ENCODE data around the gene ADPRM. TPM values are rescaled to one million over a fixed set of nuclear protein-coding genes. Genes with fewer than 3 reads are reported as not detected.

Gene ADPRM
- total and polyA plus RNA-seq, 7 donors: 8.9 to 15.8 (median 12.2) TPM

DNA sequence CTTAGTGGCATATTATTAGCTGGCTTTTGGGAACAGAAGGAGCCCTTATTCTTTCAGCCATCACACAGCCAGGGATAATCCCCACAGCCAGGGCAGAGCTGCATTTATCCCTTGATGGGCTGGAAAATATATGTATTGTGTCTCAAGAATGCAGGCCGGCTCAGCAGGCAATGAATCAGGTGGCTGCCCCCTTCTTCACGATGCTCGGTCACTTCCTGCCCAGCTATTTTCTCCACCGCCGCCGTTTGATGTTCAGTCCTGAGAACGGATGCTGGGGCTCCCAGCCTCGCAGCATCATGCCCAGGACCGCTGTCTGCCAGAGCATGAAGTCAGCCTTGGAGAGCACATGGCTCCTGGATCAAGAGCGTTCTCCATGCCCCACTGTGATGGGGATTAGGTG is 36.0 kb upstream of the ADPRM start:
- 36 to 47% (median 38%) methylated on average over 10 of the region's 10 CpGs for WGBS, 3 donors
- Histone ChIP-seq H3K36me3 (ENCODE audit: insufficient read depth in 1 of 2, low read depth in 1 of 2) (peaks cover 0 to 15% of the 10 kb centered on the region in 2 donors), H3K27ac (no peak overlapping the region), H3K4me3 (no peak overlapping the region), H3K9me3 (no peaks in the 10 kb centered on the region), H3K27me3 (ENCODE audit: insufficient read depth in 3 of 3, low read length in 2 of 3) (no peaks in the 10 kb centered on the region), H3K4me1 (no peaks in the 10 kb centered on the region)
- no peak for DNase-seq
- intact Hi-C loops (cut with DNase I): no loop called here
- TF ChIP-seq, protein P1, sequence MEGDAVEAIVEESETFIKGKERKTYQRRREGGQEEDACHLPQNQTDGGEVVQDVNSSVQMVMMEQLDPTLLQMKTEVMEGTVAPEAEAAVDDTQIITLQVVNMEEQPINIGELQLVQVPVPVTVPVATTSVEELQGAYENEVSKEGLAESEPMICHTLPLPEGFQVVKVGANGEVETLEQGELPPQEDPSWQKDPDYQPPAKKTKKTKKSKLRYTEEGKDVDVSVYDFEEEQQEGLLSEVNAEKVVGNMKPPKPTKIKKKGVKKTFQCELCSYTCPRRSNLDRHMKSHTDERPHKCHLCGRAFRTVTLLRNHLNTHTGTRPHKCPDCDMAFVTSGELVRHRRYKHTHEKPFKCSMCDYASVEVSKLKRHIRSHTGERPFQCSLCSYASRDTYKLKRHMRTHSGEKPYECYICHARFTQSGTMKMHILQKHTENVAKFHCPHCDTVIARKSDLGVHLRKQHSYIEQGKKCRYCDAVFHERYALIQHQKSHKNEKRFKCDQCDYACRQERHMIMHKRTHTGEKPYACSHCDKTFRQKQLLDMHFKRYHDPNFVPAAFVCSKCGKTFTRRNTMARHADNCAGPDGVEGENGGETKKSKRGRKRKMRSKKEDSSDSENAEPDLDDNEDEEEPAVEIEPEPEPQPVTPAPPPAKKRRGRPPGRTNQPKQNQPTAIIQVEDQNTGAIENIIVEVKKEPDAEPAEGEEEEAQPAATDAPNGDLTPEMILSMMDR (IDR thresholded peaks at IDR 0.05): no peak
- no peak for ATAC-seq

DNA sequence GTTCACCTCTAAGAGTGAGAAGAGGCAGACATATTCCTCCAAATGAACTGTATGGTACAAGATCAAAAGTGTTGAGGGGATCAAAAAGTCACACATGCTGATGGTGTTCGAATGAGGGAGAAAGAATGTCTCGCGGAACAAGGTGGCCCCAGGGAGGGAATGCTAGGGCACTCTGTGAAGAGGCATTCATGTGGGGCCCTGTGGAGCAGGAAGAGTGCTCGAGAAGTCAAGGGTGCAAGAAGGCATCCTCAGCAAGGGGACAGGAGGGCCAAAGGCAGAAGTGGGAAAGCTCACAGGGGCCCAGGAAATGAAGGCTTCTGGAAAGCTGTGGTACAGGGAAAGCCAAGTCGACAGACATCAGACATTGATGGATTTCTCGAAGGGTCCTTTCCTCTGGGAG is 34.2 kb upstream of the ADPRM start:
- no peak for ATAC-seq
- Histone ChIP-seq H3K36me3 (ENCODE audit: insufficient read depth in 1 of 2, low read depth in 1 of 2) (peaks cover 0 to 21% of the 10 kb centered on the region in 2 donors), H3K9me3 (no peaks in the 10 kb centered on the region), H3K4me1 (no peaks in the 10 kb centered on the region), H3K4me3 (no peak overlapping the region), H3K27me3 (ENCODE audit: insufficient read depth in 3 of 3, low read length in 2 of 3) (no peaks in the 10 kb centered on the region), H3K27ac (no peak overlapping the region)
- TF ChIP-seq, protein P1 (IDR thresholded peaks at IDR 0.05): no peak
- 90 to 94% (median 92%) methylated on average over 6 of the region's 6 CpGs for WGBS, 3 donors
- no peak for DNase-seq
- intact Hi-C loops (cut with DNase I): no loop called here

DNA sequence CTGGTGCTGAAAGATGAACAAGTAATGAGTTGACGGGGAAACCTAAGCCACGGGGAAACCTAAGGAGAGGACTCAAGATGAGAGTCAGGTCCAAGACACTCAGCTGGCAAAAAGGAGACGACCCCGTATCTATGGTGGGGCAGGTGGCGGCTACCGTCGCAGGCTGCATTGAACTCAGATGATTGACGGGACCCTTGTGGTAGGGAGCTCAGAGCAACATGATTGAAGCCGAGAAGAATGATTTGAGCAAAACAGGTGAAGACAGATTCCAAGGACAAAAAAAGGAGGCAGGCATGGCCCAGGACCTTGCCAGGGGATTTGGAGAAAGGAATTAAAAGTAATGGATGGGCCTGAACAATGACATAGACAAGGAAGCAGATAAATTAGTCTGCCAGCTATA is 32.8 kb upstream of the ADPRM start:
- no peak for ATAC-seq
- Histone ChIP-seq H3K4me3 (no peak overlapping the region), H3K27me3 (ENCODE audit: insufficient read depth in 3 of 3, low read length in 2 of 3) (no peaks in the 10 kb centered on the region), H3K27ac (no peak overlapping the region), H3K4me1 (no peaks in the 10 kb centered on the region), H3K36me3 (ENCODE audit: insufficient read depth in 1 of 2, low read depth in 1 of 2) (peaks cover 0 to 12% of the 10 kb centered on the region in 2 donors), H3K9me3 (no peaks in the 10 kb centered on the region)
- TF ChIP-seq, protein P1 (IDR thresholded peaks at IDR 0.05): no peak
- WGBS, 3 donors: 62 to 85% (median 72%) methylated on average over 9 of the region's 9 CpGs
- no peak for DNase-seq
- intact Hi-C loops (cut with DNase I): no loop called here

DNA sequence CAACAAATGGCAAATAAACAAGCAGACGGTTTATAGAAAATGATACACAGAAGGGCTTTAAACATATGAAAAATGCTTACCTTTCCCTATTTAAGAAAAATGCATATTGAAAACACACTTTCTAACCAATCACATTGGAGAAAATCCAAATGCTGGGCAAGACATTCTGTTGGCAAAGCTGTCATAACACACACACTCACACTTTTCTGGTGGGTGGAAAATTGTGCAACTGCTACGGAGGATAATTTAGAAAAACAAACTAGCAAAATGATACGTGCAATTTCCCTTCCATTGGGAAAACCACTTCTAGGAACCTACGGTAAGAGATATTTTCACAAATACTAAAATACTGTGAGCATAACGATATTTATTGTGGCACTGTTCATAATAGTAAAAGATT is 30.5 kb upstream of the ADPRM start:
- TF ChIP-seq, protein P1 (IDR thresholded peaks at IDR 0.05): no peak
- Histone ChIP-seq H3K4me3 (no peak overlapping the region), H3K9me3 (no peaks in the 10 kb centered on the region), H3K36me3 (ENCODE audit: insufficient read depth in 1 of 2, low read depth in 1 of 2) (peaks cover 0 to 6% of the 10 kb centered on the region in 2 donors), H3K27me3 (ENCODE audit: insufficient read depth in 3 of 3, low read length in 2 of 3) (no peaks in the 10 kb centered on the region), H3K27ac (no peak overlapping the region), H3K4me1 (no peaks in the 10 kb centered on the region)
- DNase-seq (no peak), ATAC-seq (no peak)
- WGBS, 3 donors: 72 to 89% (median 78%) methylated on average over 5 of the region's 5 CpGs
- intact Hi-C loops (cut with DNase I): no loop called here

DNA sequence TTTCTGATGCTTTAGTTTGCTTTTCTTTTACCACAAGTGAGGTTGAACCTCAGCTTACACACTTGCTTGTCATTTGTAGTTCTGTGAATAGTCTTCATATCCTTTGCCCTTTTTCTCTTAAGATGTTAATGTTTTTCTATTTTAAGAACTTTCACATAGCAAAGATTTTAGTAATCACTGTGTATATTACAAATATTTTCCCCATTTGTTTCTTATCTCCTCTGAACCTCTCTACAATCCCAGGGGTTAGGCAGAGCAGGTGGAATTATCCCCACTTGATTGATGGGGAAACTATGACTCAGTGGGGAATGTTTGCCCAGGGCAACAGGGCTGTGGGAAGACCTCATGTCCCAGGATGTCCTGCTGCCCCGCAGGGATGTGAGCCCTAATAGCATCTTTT is 28.6 kb upstream of the ADPRM start:
- DNase-seq: no peak
- Histone ChIP-seq H3K27me3 (ENCODE audit: insufficient read depth in 3 of 3, low read length in 2 of 3) (no peaks in the 10 kb centered on the region), H3K9me3 (no peaks in the 10 kb centered on the region), H3K36me3 (ENCODE audit: insufficient read depth in 1 of 2, low read depth in 1 of 2) (peaks cover 0 to 12% of the 10 kb centered on the region in 2 donors), H3K4me3 (no peak overlapping the region), H3K27ac (no peak overlapping the region), H3K4me1 (no peaks in the 10 kb centered on the region)
- no peak for ATAC-seq
- 74 to 88% (median 87%) methylated on average over 1 of the region's 1 CpG for WGBS, 3 donors
- intact Hi-C loops (cut with DNase I): no loop called here
- TF ChIP-seq, protein P1 (IDR thresholded peaks at IDR 0.05): no peak

All from psoas muscle (tissue), 8 donors.